Activated CD4-positive, alpha-beta T cell treated with anti-CD3 and anti-CD28 coated beads, Interleukin-2, Interleukin-6, amounts not matched to agents 100 ng/mL and 50 ng/mL, durations not matched to agents 16 hours and 8 hours (primary cell): ENCODE data around the gene ERAS.
"Not testable (repeated sequence)": the region's sequence is repeated elsewhere in the genome, so short reads cannot be mapped to it uniquely, and the experiment has no call there.

ENCODE experiments used
- DNase-seq: peaks from one replicate; pipeline ENCODE4 v3.0.0-alpha.2; 2020

ERAS gene

GRCh38 chrX:48800574-48801279 lies 25.6 kb upstream of the ERAS start:
- no peak for DNase-seq

- DNase-seq = peak; percentile 96
Observed at GRCh38 chrX:48801280-48802088, 24.8 kb upstream of the ERAS start, which contains the start of gene HDAC6. Gene HDAC6 (plus strand): TSS chrX:48802067. CDS start chrX:48802693, 626 bp downstream.

- DNase-seq = peak; percentile 81
Observed at GRCh38 chrX:48802089-48802904, 24.0 kb upstream of the ERAS start.

GRCh38 chrX:48802905-48803200 lies 23.5 kb upstream of the ERAS start:
- no peak for DNase-seq

- DNase-seq = no peak
Observed at GRCh38 chrX:48806081-48806480, 20.2 kb upstream of the ERAS start.

- DNase-seq = no peak
Observed at GRCh38 chrX:48813644-48814043, 12.7 kb upstream of the ERAS start.

- no peak for DNase-seq
Observed at GRCh38 chrX:48814722-48815121, 11.6 kb upstream of the ERAS start.

GRCh38 chrX:48815266-48815665 lies 11.0 kb upstream of the ERAS start:
- DNase-seq = no peak

- DNase-seq = no peak
Observed at GRCh38 chrX:48816014-48816810, 10.1 kb upstream of the ERAS start.

GRCh38 chrX:48818098-48818497 lies 8.2 kb upstream of the ERAS start:
- no peak for DNase-seq

GRCh38 chrX:48818866-48819265 lies 7.4 kb upstream of the ERAS start:
- no peak for DNase-seq

GRCh38 chrX:48819394-48819793 lies 6.9 kb upstream of the ERAS start:
- not testable (repeated sequence) for DNase-seq

- no peak for DNase-seq
Observed at GRCh38 chrX:48823053-48823452, 3.3 kb upstream of the ERAS start.

- no peak for DNase-seq
Observed at GRCh38 chrX:48824066-48824465, 2.2 kb upstream of the ERAS start.

GRCh38 chrX:48826876-48827653 lies 752 bp downstream of the ERAS start:
- no peak for DNase-seq

- DNase-seq = no peak
Observed at GRCh38 chrX:48827654-48827968, 1.3 kb downstream of the ERAS start.

- no peak for DNase-seq
Observed at GRCh38 chrX:48829016-48829735, 2.9 kb downstream of the ERAS start.

- no peak for DNase-seq
Observed at GRCh38 chrX:48831136-48831908, 5.0 kb downstream of the ERAS start.

- DNase-seq = no peak
Observed at GRCh38 chrX:48831909-48832291, 5.6 kb downstream of the ERAS start.

- DNase-seq = no peak
Observed at GRCh38 chrX:48833542-48834138, 7.3 kb downstream of the ERAS start.
